Measurements from ENCODE around the gene CLEC5A. TPM values are rescaled to one million over a fixed set of nuclear protein-coding genes. Genes with fewer than 3 reads are reported as not detected.

CLEC5A gene
- total RNA-seq, 1 experiment from 2014 or later, result not detected

DNA sequence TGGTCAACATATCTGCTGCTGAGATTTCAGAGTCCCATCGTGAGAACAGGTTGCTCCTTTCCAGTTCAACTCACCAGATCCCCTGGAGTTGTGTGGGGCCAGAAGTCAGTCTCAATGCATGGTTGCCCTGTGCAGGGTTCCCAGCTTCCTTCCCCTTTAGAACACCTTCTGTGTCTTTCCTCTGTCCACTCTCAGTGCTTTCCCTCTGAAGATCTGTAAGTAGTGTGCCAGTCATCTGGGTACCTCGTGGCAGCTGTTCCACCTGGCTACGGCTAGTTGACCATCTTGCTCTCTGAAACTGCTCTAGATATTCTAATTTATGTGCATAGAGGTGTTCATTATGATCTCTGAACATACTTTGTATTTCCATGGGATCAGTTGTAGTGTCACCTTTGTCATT is 69.4 kb downstream of the CLEC5A start:
- H2BK120ac ChIP-seq (ENCODE audit: low read depth, low read length, poor library complexity, severe bottlenecking), result no peak overlapping the region
- no peak overlapping the region for H3K9ac ChIP-seq (ENCODE audit: extremely low read depth, insufficient read length, low read length)
- H3K27me3 ChIP-seq (ENCODE audit: insufficient read depth, low read length), result no peaks in the 10 kb centered on the region
- no peak overlapping the region for H3K18ac ChIP-seq (ENCODE audit: insufficient read length, low read depth, low read length)
- no CpG with 5 or more reads among the region's 3 CpGs for WGBS (ENCODE audit: extremely low coverage, insufficient read length, low lambda C conversion rate)
- H3K4me3 Mint-ChIP-seq, result no peak overlapping the region
- H3K9me3 ChIP-seq (ENCODE audit: control insufficient read depth, low read depth, low read length), result no peaks in the 10 kb centered on the region
- DNase-seq, result no peak
- no peak overlapping the region for H3K27ac ChIP-seq (ENCODE audit: insufficient read length, low read depth, low read length)
- no peaks in the 10 kb centered on the region; the same call in 1 of the 2 replicates for H3K4me1 ChIP-seq (ENCODE audit: insufficient read depth, low read length)
- no peaks in the 10 kb centered on the region for H3K79me1 ChIP-seq (ENCODE audit: insufficient read depth, low read depth, low read length, poor library complexity, severe bottlenecking)
- no peak overlapping the region for H3K4ac ChIP-seq (ENCODE audit: low read depth, low read length)
- H3K27me3 Mint-ChIP-seq (ENCODE audit: low read depth), result peaks cover 2% of the 10 kb centered on the region; the same call in 1 of the 2 replicates
- H3K23me2 ChIP-seq (ENCODE audit: insufficient read length, low read depth, low read length, poor library complexity, severe bottlenecking), result no peaks in the 10 kb centered on the region
- H3K36me3 Mint-ChIP-seq (ENCODE audit: insufficient read depth in 1 of 3, low read depth in 3 of 3), result peaks cover 0 to 2% (median 0%) of the 10 kb centered on the region in 3 experiments; a peak in 1 of 7 replicates
- H3K23ac ChIP-seq (ENCODE audit: insufficient read length, low read depth, low read length), result no peak overlapping the region
- H4K20me1 ChIP-seq (ENCODE audit: control insufficient read depth, insufficient read depth, insufficient read length), result no peaks in the 10 kb centered on the region
- no peak overlapping the region for H4K8ac ChIP-seq (replicated peaks; ENCODE audit: insufficient read length, low read depth, low read length)
- no peak overlapping the region for H4K91ac ChIP-seq (ENCODE audit: insufficient read length, low read depth, low read length)
- H3T11ph ChIP-seq (ENCODE audit: low read length), result no peak overlapping the region
- H3K4me2 ChIP-seq (ENCODE audit: insufficient read depth, insufficient read length, low read length), result no peak overlapping the region
- H4K5ac ChIP-seq (ENCODE audit: insufficient read length, low read depth, low read length), result no peak overlapping the region
- no peak overlapping the region for H2BK15ac ChIP-seq (ENCODE audit: low read depth, low read length)
- H2BK12ac ChIP-seq (ENCODE audit: insufficient read length, low read depth, low read length), result no peak overlapping the region
- H3K79me2 ChIP-seq (ENCODE audit: insufficient read depth, low read length), result no peaks in the 10 kb centered on the region
- H2BK5ac ChIP-seq (ENCODE audit: insufficient read length, low read length), result no peak overlapping the region
- 0 out of 5 replicates have a peak, but pooled peaks cover 0 to 2% of the 10 kb centered on the region in 2 experiments for H3K9me3 Mint-ChIP-seq
- no peak overlapping the region; the same call in 1 of the 2 replicates for H3K14ac ChIP-seq (ENCODE audit: insufficient read depth, low read length)
- no peak overlapping the region for H3K27ac Mint-ChIP-seq
- H2AFZ ChIP-seq (ENCODE audit: low read length), result no peak overlapping the region
- peaks cover 22 to 24% of the 10 kb centered on the region in 2 experiments for H3K4me1 Mint-ChIP-seq
- TF ChIP-seq CTCF (conservative IDR thresholded peaks at IDR 0.05), result no peak
- no peak overlapping the region for H3K56ac ChIP-seq (ENCODE audit: insufficient read length, low read depth, low read length)
- H2AK5ac ChIP-seq (ENCODE audit: insufficient read length, low read length), result no peak overlapping the region
- H2BK20ac ChIP-seq (ENCODE audit: low read depth, low read length, poor library complexity, severe bottlenecking), result no peak overlapping the region

Other genes with a start within 250 kb of the CLEC5A start
- gene DENND11, start 244.8 kb downstream of the CLEC5A start, total RNA-seq (2021), result 21.2 and 21.9 TPM in 2 replicates
- gene WEE2, start 238.6 kb downstream of the CLEC5A start, total RNA-seq (2021), result not detected in 2 replicates
- 252 and 266 TPM in 2 replicates for gene SSBP1, start 208.6 kb downstream of the CLEC5A start, total RNA-seq (2021)
- 0.88 and 1.2 TPM in 2 replicates for gene TAS2R3, start 182.9 kb downstream of the CLEC5A start, total RNA-seq (2021)
- 0.55 and 0.66 TPM in 2 replicates for gene TAS2R4, start 170.3 kb downstream of the CLEC5A start, total RNA-seq (2021)
- 0.83 and 0.92 TPM in 2 replicates for gene TAS2R5, start 156.8 kb downstream of the CLEC5A start, total RNA-seq (2021)
- not detected in 2 replicates for gene PRSS37, start 105.5 kb downstream of the CLEC5A start, total RNA-seq (2021)
- not detected in 2 replicates for gene OR9A4, start 30.6 kb downstream of the CLEC5A start, total RNA-seq (2021)
- not detected in 2 replicates for gene TAS2R38, start 26.8 kb upstream of the CLEC5A start, total RNA-seq (2021)
- gene MGAM, start 48.9 kb upstream of the CLEC5A start, total RNA-seq (2021), result 0.02 TPM in 1 of 2 replicates, not detected in the other
- gene MGAM2, start 164.7 kb upstream of the CLEC5A start, total RNA-seq (2021), result not detected in 2 replicates